ENCODE data around the gene SCAF1.
A peak's percentile ranks its signal among the peaks of the same experiment; 100 is the strongest.

SCAF1 gene

GRCh38 chr19:49687150-49687549 is 45.1 kb downstream of the SCAF1 start:
- no peak for DNase-seq (ENCODE audit: low read depth, low spot score)
- no peak for TF ChIP-seq YY1 (IDR thresholded peaks at IDR 0.05; ENCODE audit: insufficient read depth, insufficient read length)
- no peak for TF ChIP-seq SUZ12 (IDR thresholded peaks at IDR 0.05; ENCODE audit: extremely low read depth, insufficient read depth, insufficient read length)
- no peak for TF ChIP-seq ZNF274 (IDR thresholded peaks at IDR 0.05; ENCODE audit: low read depth, low read length)
- Histone ChIP-seq H3K9me3 (ENCODE audit: insufficient read depth, low read length) (no peaks in the 10 kb centered on the region), H3K4me3 (ENCODE audit: insufficient read length, low read depth) (no peak overlapping the region), H3K4me1 (ENCODE audit: insufficient read depth, insufficient read length) (peaks cover 27% of the 10 kb centered on the region), H3K9ac (ENCODE audit: insufficient read length, low read depth) (no peak overlapping the region), H3K36me3 (ENCODE audit: insufficient read depth, insufficient read length, low read length) (peaks cover 72% of the 10 kb centered on the region), H3K27me3 (ENCODE audit: insufficient read depth, insufficient read length) (no peaks in the 10 kb centered on the region)

DNA sequence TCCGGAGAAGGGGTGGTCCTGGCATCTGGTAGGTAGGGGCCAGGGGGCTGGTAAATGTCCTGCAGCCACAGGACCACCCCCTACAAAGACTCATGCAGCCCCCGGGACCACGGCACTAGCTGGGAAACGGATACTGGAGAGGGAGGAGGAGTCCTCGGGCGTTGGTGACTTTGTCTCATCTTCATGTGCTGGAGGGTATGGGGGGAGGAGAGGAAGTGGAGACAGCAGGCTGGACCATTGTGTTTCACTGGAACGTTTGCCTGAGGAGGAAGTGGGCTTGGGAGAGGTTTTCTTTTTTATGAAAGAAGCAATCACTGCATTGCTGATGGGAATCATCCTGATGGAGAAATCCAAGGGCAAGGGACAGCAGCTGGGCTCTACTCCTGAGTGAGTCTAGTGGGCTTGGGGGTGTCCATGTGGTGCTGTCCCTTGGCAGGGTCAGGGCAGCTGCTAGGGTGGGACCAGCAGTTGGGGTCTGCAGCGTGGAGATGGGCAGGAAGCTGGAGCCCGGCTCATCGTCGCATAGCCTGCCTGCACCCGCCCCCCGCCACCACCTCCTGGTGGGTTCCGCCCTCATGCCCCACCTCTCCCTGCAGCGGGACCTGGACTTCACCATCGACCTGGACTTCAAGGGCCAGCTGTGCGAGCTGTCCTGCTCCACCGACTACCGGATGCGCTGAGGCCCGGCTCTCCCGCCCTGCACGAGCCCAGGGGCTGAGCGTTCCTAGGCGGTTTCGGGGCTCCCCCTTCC is 45.7 kb downstream of the SCAF1 start:
- Histone ChIP-seq H3K9ac (ENCODE audit: insufficient read length, low read depth) (no peak overlapping the region), H3K4me3 (ENCODE audit: insufficient read length, low read depth) (no peak overlapping the region), H3K4me1 (ENCODE audit: insufficient read depth, insufficient read length) (peaks cover 27% of the 10 kb centered on the region), H3K9me3 (ENCODE audit: insufficient read depth, low read length) (no peaks in the 10 kb centered on the region), H3K36me3 (ENCODE audit: insufficient read depth, insufficient read length, low read length) (peaks cover 66% of the 10 kb centered on the region), H3K27me3 (ENCODE audit: insufficient read depth, insufficient read length) (no peaks in the 10 kb centered on the region)
- TF ChIP-seq SUZ12 (IDR thresholded peaks at IDR 0.05; ENCODE audit: extremely low read depth, insufficient read depth, insufficient read length): no peak
- TF ChIP-seq YY1 (IDR thresholded peaks at IDR 0.05; ENCODE audit: insufficient read depth, insufficient read length): no peak
- no peak for TF ChIP-seq ZNF274 (IDR thresholded peaks at IDR 0.05; ENCODE audit: low read depth, low read length)
- DNase-seq (ENCODE audit: low read depth, low spot score): no peak

DNA sequence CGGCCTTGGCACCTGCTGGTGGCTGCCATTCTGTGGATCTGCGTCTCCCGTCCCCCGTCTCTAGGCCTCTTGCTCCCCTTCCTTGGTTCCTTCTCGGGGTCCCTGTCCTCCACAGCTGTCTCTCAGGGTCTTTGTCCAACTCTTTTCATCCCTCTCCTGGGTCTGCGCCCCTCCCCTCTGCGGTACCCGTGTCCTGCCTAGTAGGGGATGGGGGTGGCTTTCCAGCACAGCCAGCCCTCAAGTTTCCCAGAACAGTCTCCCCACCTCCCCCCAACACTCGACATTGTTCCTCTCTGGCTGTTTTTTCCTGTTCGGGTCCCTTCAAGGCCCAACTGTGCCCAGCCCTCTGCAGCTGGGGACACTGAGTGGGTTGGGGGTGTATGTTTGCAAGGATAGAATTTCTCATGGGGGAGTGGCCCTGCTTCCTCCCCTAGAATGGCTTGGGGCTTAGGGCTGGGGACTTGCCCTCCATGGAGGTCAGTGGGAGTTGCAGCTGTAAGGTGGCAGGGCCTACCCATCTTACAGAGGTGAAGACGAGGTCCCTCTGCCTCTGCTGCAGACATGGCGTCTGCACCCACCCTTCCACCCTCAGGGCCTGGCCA is 46.6 kb downstream of the SCAF1 start:
- Histone ChIP-seq H3K9ac (ENCODE audit: insufficient read length, low read depth) (peak overlapping the region; percentile 21), H3K36me3 (ENCODE audit: insufficient read depth, insufficient read length, low read length) (peaks cover 60% of the 10 kb centered on the region), H3K9me3 (ENCODE audit: insufficient read depth, low read length) (no peaks in the 10 kb centered on the region), H3K4me1 (ENCODE audit: insufficient read depth, insufficient read length) (peaks cover 27% of the 10 kb centered on the region), H3K4me3 (ENCODE audit: insufficient read length, low read depth) (peak overlapping the region; percentile 8), H3K27me3 (ENCODE audit: insufficient read depth, insufficient read length) (no peaks in the 10 kb centered on the region)
- TF ChIP-seq ZNF274 (IDR thresholded peaks at IDR 0.05; ENCODE audit: low read depth, low read length) (no peak), YY1 (IDR thresholded peaks at IDR 0.05; ENCODE audit: insufficient read depth, insufficient read length) (no peak), SUZ12 (IDR thresholded peaks at IDR 0.05; ENCODE audit: extremely low read depth, insufficient read depth, insufficient read length) (no peak)
- DNase-seq (ENCODE audit: low read depth, low spot score): no peak

- DNase-seq (ENCODE audit: low read depth, low spot score): no peak
- Histone ChIP-seq H3K9me3 (ENCODE audit: insufficient read depth, low read length) (no peaks in the 10 kb centered on the region), H3K27me3 (ENCODE audit: insufficient read depth, insufficient read length) (no peaks in the 10 kb centered on the region), H3K36me3 (ENCODE audit: insufficient read depth, insufficient read length, low read length) (peaks cover 52% of the 10 kb centered on the region), H3K9ac (ENCODE audit: insufficient read length, low read depth) (peak within 1 kb of the TSS; percentile 88), H3K4me1 (ENCODE audit: insufficient read depth, insufficient read length) (peaks cover 22% of the 10 kb centered on the region), H3K4me3 (ENCODE audit: insufficient read length, low read depth) (peak within 1 kb of the TSS; percentile 60)
- TF ChIP-seq YY1 (IDR thresholded peaks at IDR 0.05; ENCODE audit: insufficient read depth, insufficient read length): no peak
- TF ChIP-seq ZNF274 (IDR thresholded peaks at IDR 0.05; ENCODE audit: low read depth, low read length): no peak
- TF ChIP-seq SUZ12 (IDR thresholded peaks at IDR 0.05; ENCODE audit: extremely low read depth, insufficient read depth, insufficient read length): no peak
These were observed 47.4 kb downstream of the SCAF1 start, which contains the start of gene ADM5 for GRCh38 chr19:49689133-49690078. TSS of gene ADM5 (plus strand) at chr19:49689594. CDS start at chr19:49689838, 244 bp downstream.

DNA sequence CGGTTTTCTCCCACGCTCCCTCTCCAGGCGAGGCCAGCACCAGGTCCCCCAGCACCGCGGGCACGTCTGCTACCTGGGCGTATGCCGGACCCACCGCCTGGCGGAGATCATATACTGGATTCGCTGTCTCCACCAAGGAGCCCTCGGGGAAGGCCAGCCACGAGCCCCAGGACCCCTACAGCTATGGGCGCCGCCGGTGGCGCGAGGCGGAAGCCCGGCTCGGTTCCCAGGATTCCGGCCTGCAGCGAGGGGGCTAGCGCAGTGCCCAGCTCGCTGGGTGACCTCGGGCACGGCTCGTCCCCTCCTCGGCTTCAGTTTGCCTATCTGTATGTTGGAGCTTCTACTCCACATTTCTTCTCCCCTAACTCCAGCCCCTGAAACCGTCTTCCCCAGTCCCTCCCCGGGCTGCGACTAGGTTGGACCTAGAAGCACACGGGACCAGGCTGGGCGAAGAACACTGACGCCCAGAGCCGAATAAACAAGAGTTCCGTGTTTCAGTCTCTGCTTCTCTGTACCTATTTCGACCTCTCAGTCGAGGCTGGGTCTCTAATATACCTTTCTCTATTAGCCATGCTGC is 48.2 kb downstream of the SCAF1 start:
- TF ChIP-seq YY1 (IDR thresholded peaks at IDR 0.05; ENCODE audit: insufficient read depth, insufficient read length) (no peak), SUZ12 (IDR thresholded peaks at IDR 0.05; ENCODE audit: extremely low read depth, insufficient read depth, insufficient read length) (no peak), ZNF274 (IDR thresholded peaks at IDR 0.05; ENCODE audit: low read depth, low read length) (no peak)
- DNase-seq (ENCODE audit: low read depth, low spot score): no peak
- peak overlapping the region; percentile 88 for H3K9ac ChIP-seq (ENCODE audit: insufficient read length, low read depth)
- no peaks in the 10 kb centered on the region for H3K27me3 ChIP-seq (ENCODE audit: insufficient read depth, insufficient read length)
- H3K9me3 ChIP-seq (ENCODE audit: insufficient read depth, low read length): no peaks in the 10 kb centered on the region
- H3K36me3 ChIP-seq (ENCODE audit: insufficient read depth, insufficient read length, low read length): peaks cover 44% of the 10 kb centered on the region
- H3K4me3 ChIP-seq (ENCODE audit: insufficient read length, low read depth): peak overlapping the region; percentile 60
- H3K4me1 ChIP-seq (ENCODE audit: insufficient read depth, insufficient read length): peaks cover 20% of the 10 kb centered on the region

- H3K36me3 ChIP-seq (ENCODE audit: insufficient read depth, insufficient read length, low read length): peaks cover 39% of the 10 kb centered on the region
These were observed 48.7 kb downstream of the SCAF1 start, which contains the start of gene CPT1C for GRCh38 chr19:49690656-49691242. TSS of gene CPT1C (plus strand) at chr19:49691116. CDS start at chr19:49692253, 1,137 bp downstream.

More at GRCh38 chr19:49690656-49691242, 48.7 kb downstream of the SCAF1 start, which contains the start of gene CPT1C:
- Histone ChIP-seq H3K4me3 (ENCODE audit: insufficient read length, low read depth) (peak within 1 kb of the TSS; percentile 60), H3K27me3 (ENCODE audit: insufficient read depth, insufficient read length) (no peaks in the 10 kb centered on the region), H3K4me1 (ENCODE audit: insufficient read depth, insufficient read length) (peaks cover 19% of the 10 kb centered on the region), H3K9me3 (ENCODE audit: insufficient read depth, low read length) (no peaks in the 10 kb centered on the region), H3K9ac (ENCODE audit: insufficient read length, low read depth) (peak within 1 kb of the TSS; percentile 88)
- TF ChIP-seq SUZ12 (IDR thresholded peaks at IDR 0.05; ENCODE audit: extremely low read depth, insufficient read depth, insufficient read length): no peak
- TF ChIP-seq ZNF274 (IDR thresholded peaks at IDR 0.05; ENCODE audit: low read depth, low read length): no peak
- TF ChIP-seq YY1 (IDR thresholded peaks at IDR 0.05; ENCODE audit: insufficient read depth, insufficient read length): no peak
- DNase-seq (ENCODE audit: low read depth, low spot score): no peak

All from NT2/D1 (cell line).